Mesodermal cell (in vitro differentiated cells): ENCODE measurements around the gene CRTAC1.

Source experiments
- H3K27ac ChIP-seq: 2 replicates; pipeline ENCODE4 v1.7.0; 2013; ENCODE audit warnings: mild to moderate bottlenecking, low read depth, low read length, moderate library complexity; ENCODE audit not compliant: severe bottlenecking
- H3K36me3 ChIP-seq: 2 replicates; pipeline ENCODE4 v1.7.1; 2013; ENCODE audit warnings: mild to moderate bottlenecking, low read length, moderate library complexity; ENCODE audit not compliant: control insufficient read depth, insufficient read depth
- H3K4me1 ChIP-seq: one replicate; pipeline ENCODE4 v1.7.1; 2013; ENCODE audit warnings: mild to moderate bottlenecking, low read length; ENCODE audit not compliant: insufficient read depth, control insufficient read depth, poor library complexity, severe bottlenecking
- H3K4me3 ChIP-seq: 2 replicates; pipeline ENCODE4 v1.7.0; 2013; ENCODE audit warnings: low read length, control low read depth, mild to moderate bottlenecking; ENCODE audit not compliant: insufficient read depth, poor library complexity, severe bottlenecking; ENCODE audit errors: extremely low read depth
- H3K9me3 ChIP-seq: 2 replicates; pipeline ENCODE4 v1.7.1; 2013; ENCODE audit warnings: mild to moderate bottlenecking, low read length, moderate library complexity; ENCODE audit not compliant: control insufficient read depth
- WGBS, 2 experiments: methylation state at CpG; one replicate each; pipeline ENCODE4 v1.1.5; 2013; ENCODE audit warnings: missing lambda C conversion rate in 2 of 2; ENCODE audit not compliant: insufficient coverage in 2 of 2; 5-methylcytosine and 5-hydroxymethylcytosine counted together

The CRTAC1 gene

DNA sequence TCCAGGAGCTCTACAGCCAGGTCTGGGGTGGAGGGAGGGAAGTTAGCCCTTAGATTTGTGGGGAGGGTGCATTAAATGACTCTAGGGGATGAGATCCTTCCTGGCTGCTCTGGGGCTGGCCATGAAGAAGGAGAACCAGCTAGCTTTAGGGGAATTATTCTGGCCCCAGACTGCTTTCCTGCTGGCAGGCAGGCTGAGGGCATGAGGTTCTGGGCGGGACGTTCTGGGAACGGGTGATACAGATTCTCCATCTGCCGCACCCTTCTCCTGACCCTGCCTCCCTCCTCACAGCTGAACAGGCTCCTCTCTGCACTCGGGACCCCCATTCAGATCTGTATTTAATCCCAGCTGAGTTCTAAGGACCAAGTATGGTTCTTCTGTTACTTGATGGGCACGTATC, 156.9 kb downstream of the CRTAC1 start:
- Histone ChIP-seq H3K27ac (no peak overlapping the region), H3K4me1 (peaks cover 7% of the 10 kb centered on the region)
- 80 to 93% methylated on average over 3 to 6 of the region's 6 CpGs for WGBS, 2 experiments

DNA sequence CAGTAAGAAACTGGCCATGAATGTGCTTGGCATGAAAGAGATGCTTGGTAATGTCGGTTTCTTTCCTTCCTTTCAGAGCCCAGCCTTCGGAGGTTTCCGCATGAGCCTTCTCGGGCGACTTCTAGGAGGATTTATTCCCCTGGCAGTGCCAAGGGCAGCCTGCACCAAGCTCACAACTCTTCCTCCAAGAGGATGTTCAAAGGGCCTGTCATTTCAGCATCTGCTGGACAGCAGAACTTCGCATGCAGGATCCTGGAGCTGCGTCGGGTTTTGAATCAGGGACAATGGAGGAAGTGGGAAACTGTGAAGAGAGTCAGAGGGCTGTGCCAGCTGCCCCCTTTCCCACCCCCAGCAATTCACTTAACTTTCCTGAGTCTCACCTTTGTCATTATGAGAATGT, 159.4 kb downstream of the CRTAC1 start:
- H3K27ac ChIP-seq, result no peak overlapping the region
- 72 to 79% methylated on average over 5 of the region's 8 CpGs for WGBS, 2 experiments
- peaks cover 7% of the 10 kb centered on the region for H3K4me1 ChIP-seq
- no peaks in the 10 kb centered on the region for H3K9me3 ChIP-seq
- H3K4me3 ChIP-seq, result no peak overlapping the region
- no peaks in the 10 kb centered on the region for H3K36me3 ChIP-seq

More for the DNA sequence above, 156.9 kb downstream of the CRTAC1 start:
- no peaks in the 10 kb centered on the region for H3K9me3 ChIP-seq
- H3K36me3 ChIP-seq, result no peaks in the 10 kb centered on the region
- H3K4me3 ChIP-seq, result no peak overlapping the region

DNA sequence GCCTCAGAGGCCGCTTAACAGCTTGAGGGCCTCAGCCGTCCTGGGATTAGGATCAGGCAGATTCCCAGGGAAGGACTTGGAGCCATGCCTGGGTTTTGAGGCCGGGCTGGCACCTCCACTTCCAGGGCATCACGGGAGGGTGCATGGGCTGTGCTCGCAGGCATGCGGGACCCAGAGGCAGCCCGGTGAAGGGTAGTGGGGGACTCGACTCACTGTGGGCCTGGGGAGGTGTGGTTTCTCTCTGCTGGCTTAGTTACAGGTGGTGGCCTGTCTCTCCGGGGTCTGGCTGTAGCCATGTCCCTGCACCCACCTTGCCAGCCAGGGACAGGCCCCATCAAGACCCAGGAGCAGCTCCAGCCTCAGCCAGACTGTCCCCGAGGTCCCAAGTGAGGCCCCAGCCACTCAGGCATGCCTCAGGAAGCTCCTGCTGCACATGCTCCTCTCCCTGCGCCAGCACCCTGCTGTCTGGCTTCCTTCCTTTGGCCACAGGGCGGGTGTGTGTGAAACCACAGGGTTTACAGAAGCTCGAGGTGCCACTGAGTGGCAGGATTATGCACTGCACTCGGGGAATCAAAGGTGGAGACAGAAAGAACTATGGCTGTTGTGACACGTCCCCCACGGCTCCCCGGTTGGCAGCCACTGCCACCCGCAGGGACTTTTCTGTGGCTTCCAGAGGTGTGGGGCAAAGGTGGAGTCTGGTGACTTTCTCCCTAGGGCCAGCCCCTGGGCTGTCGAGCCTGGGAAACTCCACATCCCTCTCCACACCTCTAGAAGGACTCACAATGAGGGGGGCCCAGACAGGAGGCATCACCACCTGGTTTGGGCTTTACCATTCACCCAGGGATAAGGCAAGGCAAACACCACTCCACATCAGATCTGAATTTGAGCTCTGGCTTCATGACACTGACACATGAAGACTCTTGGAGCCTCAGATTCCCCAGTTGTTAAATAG, 161.1 kb downstream of the CRTAC1 start:
- 33 to 41% methylated on average over 9 to 17 of the region's 19 CpGs for WGBS, 2 experiments
- Histone ChIP-seq H3K4me1 (peaks cover 7% of the 10 kb centered on the region), H3K36me3 (no peaks in the 10 kb centered on the region), H3K4me3 (no peak overlapping the region), H3K9me3 (no peaks in the 10 kb centered on the region), H3K27ac (no peak overlapping the region)

DNA sequence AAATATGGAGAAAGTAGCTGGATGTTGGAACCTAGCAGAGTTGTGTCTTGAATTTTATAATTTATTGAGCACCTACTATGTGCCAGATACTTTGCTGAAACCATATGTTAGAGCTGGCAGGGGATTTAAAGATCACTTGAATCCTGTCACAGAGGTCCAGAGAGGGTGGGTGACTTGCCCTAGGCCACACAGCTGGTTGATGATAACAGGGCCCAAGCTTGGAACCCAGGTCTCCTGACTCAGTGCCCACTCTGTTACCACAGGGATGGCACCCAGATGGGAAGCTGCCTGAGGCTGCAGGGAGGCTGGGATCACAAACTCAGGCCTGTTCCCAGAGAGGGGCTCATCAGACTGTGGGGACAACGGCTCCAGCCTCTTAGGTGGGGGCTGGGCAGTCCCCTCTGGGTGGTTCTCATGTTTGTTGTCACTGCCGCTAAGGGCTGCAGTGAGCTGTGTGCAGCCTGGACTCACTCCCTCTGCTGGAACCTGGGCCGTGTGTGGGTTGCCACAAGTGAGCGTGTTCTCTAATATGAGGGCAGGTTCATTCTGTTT, 162.2 kb downstream of the CRTAC1 start:
- no peak overlapping the region for H3K4me3 ChIP-seq
- H3K36me3 ChIP-seq, result no peaks in the 10 kb centered on the region
- 77 to 90% methylated on average over 2 to 4 of the region's 4 CpGs for WGBS, 2 experiments
- no peaks in the 10 kb centered on the region for H3K9me3 ChIP-seq
- no peak overlapping the region for H3K27ac ChIP-seq
- H3K4me1 ChIP-seq, result peaks cover 7% of the 10 kb centered on the region

DNA sequence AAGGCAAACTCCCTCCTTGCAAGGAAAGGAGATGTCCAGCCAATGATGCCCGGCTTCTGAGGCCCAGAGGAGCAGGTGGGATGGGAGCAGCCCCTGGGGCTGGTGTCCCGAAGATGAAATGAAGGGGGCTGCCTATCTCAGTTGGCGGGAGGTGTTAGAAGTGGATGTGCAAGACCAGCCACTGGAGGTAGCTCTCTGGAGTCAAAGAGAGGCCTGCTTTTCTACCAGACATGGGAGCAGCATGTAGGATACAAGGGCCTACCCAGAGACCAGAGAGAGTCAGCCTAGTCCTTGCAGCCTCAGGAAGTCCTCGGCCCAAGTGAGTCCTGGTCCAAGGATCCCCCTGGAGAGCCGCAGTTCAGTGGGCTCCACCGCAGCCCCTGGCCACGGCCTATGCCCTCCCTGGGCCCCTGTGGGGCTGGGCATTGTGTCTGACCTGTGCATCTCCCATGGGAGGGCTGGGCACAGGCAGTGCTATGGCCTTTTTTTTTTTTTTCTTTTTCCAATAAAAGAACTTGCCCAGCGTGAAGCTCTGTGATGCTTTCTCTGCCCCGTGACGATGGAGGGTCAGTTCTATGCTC, 163.1 kb downstream of the CRTAC1 start:
- Histone ChIP-seq H3K9me3 (no peaks in the 10 kb centered on the region), H3K36me3 (no peaks in the 10 kb centered on the region), H3K4me3 (no peak overlapping the region), H3K4me1 (peaks cover 7% of the 10 kb centered on the region), H3K27ac (no peak overlapping the region)
- WGBS, 2 experiments, result 85 to 89% methylated on average over 9 of the region's 10 CpGs

DNA sequence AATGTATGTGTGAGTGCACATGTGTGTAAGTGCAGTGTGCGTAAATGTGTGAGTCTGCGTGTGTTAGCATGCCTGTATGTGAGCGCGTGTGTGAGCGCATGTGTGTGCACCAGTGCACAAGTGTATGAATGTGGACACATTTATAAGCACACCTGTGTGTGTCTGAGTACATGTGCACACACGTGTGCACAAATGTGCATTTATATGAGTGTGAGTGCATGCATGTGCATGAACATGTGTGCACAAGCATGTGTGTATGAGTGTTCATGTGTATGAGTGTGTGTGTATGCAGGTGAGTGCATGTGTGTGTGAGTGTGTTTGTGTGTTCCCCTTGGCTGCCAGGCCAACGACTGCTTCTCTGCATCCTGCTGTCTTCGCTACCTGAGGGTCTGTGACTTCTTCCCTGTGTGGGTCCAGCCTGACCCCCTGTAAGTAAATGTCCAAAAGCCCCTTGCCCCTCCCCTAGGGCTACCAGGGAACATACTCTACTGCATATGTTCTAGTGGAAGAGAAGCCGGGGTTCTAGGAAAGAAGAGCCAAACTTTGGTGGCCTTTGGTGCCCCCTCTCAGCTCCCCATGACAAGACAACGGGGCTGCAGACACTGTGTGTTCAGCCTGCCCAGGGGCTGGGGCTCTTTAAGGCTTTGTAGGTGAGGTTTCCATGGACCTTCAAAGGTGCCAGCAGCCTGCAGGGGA, 163.7 kb downstream of the CRTAC1 start:
- Histone ChIP-seq H3K36me3 (no peaks in the 10 kb centered on the region), H3K4me3 (no peak overlapping the region), H3K27ac (no peak overlapping the region), H3K4me1 (peaks cover 12% of the 10 kb centered on the region), H3K9me3 (no peaks in the 10 kb centered on the region)
- WGBS, 2 experiments, result 92 to 93% methylated on average over 7 to 8 of the region's 10 CpGs

DNA sequence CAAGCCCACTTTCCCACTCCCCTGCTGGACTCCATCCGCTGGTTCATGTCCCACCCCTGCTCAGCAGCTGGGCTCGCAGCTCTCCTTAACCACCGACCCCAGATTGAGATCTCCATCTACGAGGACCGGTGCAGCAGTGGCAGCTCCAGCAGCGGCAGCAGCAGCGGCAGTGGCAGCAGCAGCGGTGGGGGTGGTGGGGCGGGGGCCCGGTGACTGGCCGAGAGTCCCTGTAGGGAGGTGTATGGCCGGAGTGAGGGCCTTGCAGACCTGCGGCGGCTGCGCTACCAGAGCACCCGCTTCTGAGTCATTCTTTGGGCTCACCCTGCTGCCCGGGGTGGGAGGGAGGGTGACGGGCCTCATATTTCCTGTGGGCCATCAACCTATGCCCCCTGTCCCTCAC, 164.9 kb downstream of the CRTAC1 start:
- Histone ChIP-seq H3K27ac (no peak overlapping the region), H3K4me3 (no peak overlapping the region), H3K4me1 (peaks cover 17% of the 10 kb centered on the region), H3K36me3 (no peaks in the 10 kb centered on the region), H3K9me3 (no peaks in the 10 kb centered on the region)
- WGBS, 2 experiments, result 85 to 92% methylated on average over 11 to 14 of the region's 18 CpGs

DNA sequence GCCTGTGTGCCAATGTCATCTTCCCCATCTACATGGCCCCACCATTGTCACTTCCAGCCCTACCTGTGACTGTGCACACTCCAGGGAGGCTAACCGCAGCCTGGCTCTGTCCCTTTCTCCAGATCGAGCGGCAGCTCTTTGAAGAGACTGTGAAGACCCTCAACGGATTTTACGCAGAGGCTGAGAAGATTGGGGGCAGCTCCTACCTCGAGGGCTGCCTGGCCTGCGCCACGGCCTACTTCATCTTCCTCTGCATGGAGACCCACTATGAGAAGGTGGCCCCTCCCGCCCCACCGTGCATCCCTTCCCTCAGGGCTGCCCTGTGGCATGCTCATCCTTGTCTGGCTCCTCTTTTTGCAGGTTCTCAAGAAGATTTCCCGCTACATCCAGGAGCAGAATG, 166.6 kb downstream of the CRTAC1 start:
- H3K36me3 ChIP-seq, result no peaks in the 10 kb centered on the region
- 96 to 97% methylated on average over 11 of the region's 11 CpGs for WGBS, 2 experiments
- peaks cover 10% of the 10 kb centered on the region for H3K4me1 ChIP-seq
- no peak overlapping the region for H3K27ac ChIP-seq
- no peak overlapping the region for H3K4me3 ChIP-seq
- H3K9me3 ChIP-seq, result no peaks in the 10 kb centered on the region

DNA sequence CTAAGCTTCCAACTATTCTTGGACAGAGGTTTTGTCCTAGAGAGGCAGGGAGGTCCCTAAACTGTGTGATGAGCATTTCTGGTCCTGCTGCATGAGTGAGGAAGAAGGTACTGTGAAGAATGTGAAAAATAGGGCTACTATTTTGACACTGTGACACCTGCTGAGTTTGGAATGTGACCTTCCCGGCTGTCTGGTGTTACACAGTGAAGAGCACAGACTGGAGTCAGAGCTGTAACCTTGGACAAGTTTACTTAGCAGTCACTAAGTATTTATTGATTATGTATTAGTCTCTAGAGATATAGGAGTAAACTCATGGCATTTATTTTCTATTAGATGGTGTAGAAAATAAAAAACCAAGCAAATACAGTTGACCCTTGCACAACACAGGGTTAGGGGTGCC, 168.5 kb downstream of the CRTAC1 start:
- WGBS, 2 experiments, result 0% methylated on average over 1 of the region's 1 CpG
- H3K27ac ChIP-seq, result no peak overlapping the region

DNA sequence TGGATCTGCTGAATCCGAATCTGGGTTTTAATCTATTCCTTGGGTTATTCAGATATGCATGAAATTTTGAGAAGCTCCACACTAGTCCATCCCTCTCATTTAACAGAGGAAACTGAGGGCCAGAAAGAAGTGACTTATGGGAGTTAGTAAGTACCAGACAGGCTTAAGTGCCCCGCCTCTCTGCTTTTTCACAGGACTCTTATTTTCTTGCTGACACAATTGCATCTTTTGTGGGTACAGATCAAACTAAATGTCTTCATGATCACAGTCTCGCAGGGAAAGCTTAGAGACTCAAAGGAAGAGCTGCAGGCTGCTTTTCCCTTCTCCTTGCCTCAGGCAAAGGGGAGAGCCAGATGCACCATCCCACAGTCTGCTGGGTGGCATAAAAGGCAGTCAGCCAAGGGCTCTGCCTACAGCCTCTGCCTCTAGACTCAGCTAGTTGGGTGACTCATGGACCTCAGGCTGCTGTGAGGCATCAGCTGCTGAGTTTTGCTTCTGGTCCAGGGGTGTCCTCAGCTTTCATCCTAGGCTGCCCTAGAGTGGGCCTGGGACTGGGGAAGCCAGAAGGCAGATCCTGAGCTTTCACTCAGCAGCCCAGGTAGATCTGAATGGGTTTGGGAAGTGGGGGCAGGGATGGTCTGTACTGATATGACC, 169.2 kb downstream of the CRTAC1 start:
- Histone ChIP-seq H3K27ac (no peak overlapping the region), H3K4me1 (peaks cover 13% of the 10 kb centered on the region), H3K9me3 (no peaks in the 10 kb centered on the region), H3K36me3 (no peaks in the 10 kb centered on the region), H3K4me3 (no peak overlapping the region)
- WGBS, 2 experiments, result 59 to 86% methylated on average over 2 to 3 of the region's 3 CpGs

More for the DNA sequence above, 168.5 kb downstream of the CRTAC1 start:
- no peak overlapping the region for H3K4me3 ChIP-seq
- H3K9me3 ChIP-seq, result no peaks in the 10 kb centered on the region
- H3K36me3 ChIP-seq, result no peaks in the 10 kb centered on the region
- peaks cover 13% of the 10 kb centered on the region for H3K4me1 ChIP-seq
